Stomach smooth muscle (tissue), 2 donors: ENCODE results near the gene GNAO1.

Source experiments
- H3K27ac ChIP-seq: one replicate; pipeline ENCODE4 v1.7.0; 2013; ENCODE audit warnings: mild to moderate bottlenecking, low read length, inconsistent platforms
- H3K27me3 ChIP-seq, 2 donors: one replicate each; pipeline ENCODE4 v1.7.0; 2013; ENCODE audit warnings: low read length in 2 of 2; ENCODE audit not compliant: insufficient read depth in 2 of 2, control insufficient read depth in 1 of 2
- H3K36me3 ChIP-seq, 2 donors: one replicate each; pipeline ENCODE4 v1.7.0; 2013; ENCODE audit warnings: low read length in 2 of 2; ENCODE audit not compliant: control insufficient read depth in 2 of 2, insufficient read depth in 2 of 2
- H3K4me1 ChIP-seq: one replicate; pipeline ENCODE4 v1.7.0; 2013; ENCODE audit warnings: low read length; ENCODE audit not compliant: control insufficient read depth, insufficient read depth
- H3K4me3 ChIP-seq, 2 donors: one replicate each; pipeline ENCODE4 v1.7.0; 2013; ENCODE audit warnings: low read length in 2 of 2
- H3K9ac ChIP-seq, 2 donors: one replicate each; pipeline ENCODE4 v1.7.0; 2013; ENCODE audit warnings: low read length in 2 of 2, mild to moderate bottlenecking in 1 of 2
- H3K9me3 ChIP-seq, 2 donors: one replicate each; pipeline ENCODE4 v1.7.0; 2013; ENCODE audit warnings: low read length in 2 of 2; ENCODE audit not compliant: control insufficient read depth in 2 of 2
- donor health status: healthy.
- donor health status: Pancreatic carcinoma.

The GNAO1 gene

GRCh38 chr16:56198006-56198754, 6.9 kb downstream of the GNAO1 start:
- H3K27me3 ChIP-seq = no peaks in the 10 kb centered on the region
- peaks cover 47% of the 10 kb centered on the region for H3K4me1 ChIP-seq
- H3K36me3 ChIP-seq = no peaks in the 10 kb centered on the region
- H3K9ac ChIP-seq = no peak overlapping the region
- H3K9me3 ChIP-seq = no peaks in the 10 kb centered on the region
- H3K27ac ChIP-seq = no peak overlapping the region
- no peak overlapping the region for H3K4me3 ChIP-seq

GRCh38 chr16:56198755-56199114, 7.4 kb downstream of the GNAO1 start:
- no peaks in the 10 kb centered on the region for H3K36me3 ChIP-seq
- no peak overlapping the region for H3K9ac ChIP-seq
- H3K27ac ChIP-seq = no peak overlapping the region
- peaks cover 41% of the 10 kb centered on the region for H3K4me1 ChIP-seq
- H3K9me3 ChIP-seq = no peaks in the 10 kb centered on the region
- H3K4me3 ChIP-seq = no peak overlapping the region
- no peaks in the 10 kb centered on the region for H3K27me3 ChIP-seq

- no peak overlapping the region for H3K4me3 ChIP-seq
- H3K4me1 ChIP-seq = peaks cover 39% of the 10 kb centered on the region
- no peaks in the 10 kb centered on the region for H3K27me3 ChIP-seq
- no peaks in the 10 kb centered on the region for H3K9me3 ChIP-seq
- no peak overlapping the region for H3K9ac ChIP-seq
- no peaks in the 10 kb centered on the region for H3K36me3 ChIP-seq
- H3K27ac ChIP-seq = no peak overlapping the region
These were observed 7.9 kb downstream of the GNAO1 start for GRCh38 chr16:56199164-56199563.

GRCh38 chr16:56201030-56201429, 9.7 kb downstream of the GNAO1 start:
- Histone ChIP-seq H3K9ac (no peak overlapping the region), H3K4me3 (peak overlapping the region in 1 of 2 donors; percentile 3), H3K27me3 (no peaks in the 10 kb centered on the region), H3K36me3 (peaks cover 0 to 3% of the 10 kb centered on the region in 2 donors), H3K27ac (no peak overlapping the region), H3K9me3 (no peaks in the 10 kb centered on the region), H3K4me1 (peaks cover 27% of the 10 kb centered on the region)

GRCh38 chr16:56202036-56202435, 10.7 kb downstream of the GNAO1 start:
- Histone ChIP-seq H3K4me1 (peaks cover 27% of the 10 kb centered on the region), H3K27ac (no peak overlapping the region)

GRCh38 chr16:56203052-56203451, 11.8 kb downstream of the GNAO1 start:
- Histone ChIP-seq H3K4me3 (no peak overlapping the region), H3K36me3 (peaks cover 0 to 3% of the 10 kb centered on the region in 2 donors), H3K27me3 (no peaks in the 10 kb centered on the region), H3K27ac (no peak overlapping the region), H3K9ac (no peak overlapping the region), H3K9me3 (no peaks in the 10 kb centered on the region), H3K4me1 (peaks cover 23% of the 10 kb centered on the region)

More at GRCh38 chr16:56202036-56202435, 10.7 kb downstream of the GNAO1 start:
- Histone ChIP-seq H3K36me3 (peaks cover 0 to 3% of the 10 kb centered on the region in 2 donors), H3K27me3 (no peaks in the 10 kb centered on the region), H3K9me3 (no peaks in the 10 kb centered on the region), H3K4me3 (no peak overlapping the region), H3K9ac (no peak overlapping the region)

- peaks cover 0 to 3% of the 10 kb centered on the region in 2 donors for H3K36me3 ChIP-seq
- no peak overlapping the region for H3K4me3 ChIP-seq
- no peak overlapping the region for H3K27ac ChIP-seq
- H3K9me3 ChIP-seq = peaks cover 0 to 2% of the 10 kb centered on the region in 2 donors
- peaks cover 23% of the 10 kb centered on the region for H3K4me1 ChIP-seq
- H3K9ac ChIP-seq = no peak overlapping the region
- no peaks in the 10 kb centered on the region for H3K27me3 ChIP-seq
These were observed 13.5 kb downstream of the GNAO1 start for GRCh38 chr16:56204816-56205215.

- H3K36me3 ChIP-seq = peaks cover 0 to 3% of the 10 kb centered on the region in 2 donors
- H3K27me3 ChIP-seq = no peaks in the 10 kb centered on the region
- H3K27ac ChIP-seq = no peak overlapping the region
- H3K4me1 ChIP-seq = peaks cover 19% of the 10 kb centered on the region
- no peak overlapping the region for H3K9ac ChIP-seq
- H3K4me3 ChIP-seq = no peak overlapping the region
- H3K9me3 ChIP-seq = peaks cover 0 to 2% of the 10 kb centered on the region in 2 donors
These were observed 15.7 kb downstream of the GNAO1 start for GRCh38 chr16:56206951-56207350.

GRCh38 chr16:56207421-56207820, 16.1 kb downstream of the GNAO1 start:
- Histone ChIP-seq H3K9me3 (peaks cover 0 to 2% of the 10 kb centered on the region in 2 donors), H3K4me1 (peaks cover 19% of the 10 kb centered on the region), H3K27ac (no peak overlapping the region), H3K27me3 (no peaks in the 10 kb centered on the region), H3K36me3 (peaks cover 0 to 3% of the 10 kb centered on the region in 2 donors), H3K9ac (no peak overlapping the region), H3K4me3 (no peak overlapping the region)

- H3K4me3 ChIP-seq = peak overlapping the region; percentile 48 to 64
- H3K27ac ChIP-seq = peak overlapping the region; percentile 96
- H3K27me3 ChIP-seq = no peaks in the 10 kb centered on the region
These were observed 20.2 kb downstream of the GNAO1 start for GRCh38 chr16:56211435-56211981.

GRCh38 chr16:56212144-56212543, 20.9 kb downstream of the GNAO1 start:
- peak overlapping the region; percentile 96 for H3K27ac ChIP-seq
- peaks cover 0 to 2% of the 10 kb centered on the region in 2 donors for H3K9me3 ChIP-seq
- peaks cover 32% of the 10 kb centered on the region for H3K4me1 ChIP-seq
- H3K36me3 ChIP-seq = no peaks in the 10 kb centered on the region
- H3K9ac ChIP-seq = peak overlapping the region; percentile 49 to 77
- peak overlapping the region; percentile 48 to 64 for H3K4me3 ChIP-seq
- no peaks in the 10 kb centered on the region for H3K27me3 ChIP-seq

More at GRCh38 chr16:56211435-56211981, 20.2 kb downstream of the GNAO1 start:
- Histone ChIP-seq H3K36me3 (no peaks in the 10 kb centered on the region), H3K9ac (peak overlapping the region; percentile 49 to 77), H3K9me3 (peaks cover 0 to 2% of the 10 kb centered on the region in 2 donors), H3K4me1 (peaks cover 32% of the 10 kb centered on the region)
